GM19099 (cell line): ENCODE results near the gene LRRC41.

Experiments used
- POLR2A ChIP-seq: IDR thresholded peaks from 3 replicates; pipeline ENCODE4 v1.6.1; 2011; ENCODE audit warnings: low read depth; ENCODE audit not compliant: insufficient read length; ENCODE audit errors: extremely low read depth

Gene LRRC41

DNA sequence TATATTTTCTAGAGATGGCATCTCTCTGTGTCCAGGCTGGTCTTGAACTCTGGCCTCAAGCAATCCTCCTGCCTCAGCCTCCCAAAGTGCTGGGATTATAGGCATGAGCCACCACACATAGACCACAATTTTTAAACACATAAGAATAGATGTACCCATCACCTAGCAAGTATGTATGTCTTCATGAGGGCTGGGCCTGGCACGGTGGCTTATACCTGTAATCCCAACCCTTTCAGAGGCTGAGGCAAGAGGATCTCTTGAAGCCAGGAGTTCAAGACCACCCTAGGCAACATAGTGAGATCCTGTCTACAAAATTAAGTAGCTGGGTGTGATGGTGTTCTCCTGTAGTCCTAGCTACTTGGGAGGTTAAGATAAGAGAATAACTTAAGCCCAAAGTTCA is 13.9 kb upstream of the LRRC41 start:
- TF ChIP-seq POLR2A = no peak

DNA sequence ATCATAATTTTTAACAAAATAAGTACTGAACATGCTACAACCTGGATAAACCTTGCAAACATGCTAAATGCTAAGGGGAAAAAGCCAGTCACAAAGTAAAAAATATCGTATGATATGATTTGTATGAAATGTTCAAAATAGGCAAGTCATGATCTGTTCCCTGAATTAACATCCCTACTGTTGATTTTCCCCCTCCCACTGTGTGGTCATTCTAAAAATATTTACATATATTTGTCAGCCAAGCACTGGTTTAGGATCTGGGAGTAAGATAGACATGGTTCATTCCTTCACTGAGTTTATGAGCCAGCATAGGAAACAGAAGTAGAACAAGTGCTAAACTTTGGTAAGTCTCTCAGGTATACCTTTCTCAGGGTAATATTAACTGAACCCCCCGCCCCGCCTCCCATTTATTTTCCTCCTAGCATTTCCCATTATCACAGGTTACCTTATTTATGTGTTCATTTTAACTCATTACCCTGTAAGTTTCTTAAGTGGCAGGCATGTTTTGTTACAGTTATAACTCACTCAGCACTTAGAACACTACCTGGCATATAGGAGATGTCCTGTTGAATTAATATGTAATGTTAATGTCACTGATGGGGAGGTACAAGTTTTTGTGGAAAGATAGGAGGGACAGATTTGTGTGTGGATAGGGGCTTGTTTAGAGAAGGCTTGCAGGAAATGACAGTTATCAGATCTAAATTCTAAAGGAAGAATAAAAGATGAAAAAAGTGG is 12.4 kb upstream of the LRRC41 start:
- TF ChIP-seq POLR2A = no peak

DNA sequence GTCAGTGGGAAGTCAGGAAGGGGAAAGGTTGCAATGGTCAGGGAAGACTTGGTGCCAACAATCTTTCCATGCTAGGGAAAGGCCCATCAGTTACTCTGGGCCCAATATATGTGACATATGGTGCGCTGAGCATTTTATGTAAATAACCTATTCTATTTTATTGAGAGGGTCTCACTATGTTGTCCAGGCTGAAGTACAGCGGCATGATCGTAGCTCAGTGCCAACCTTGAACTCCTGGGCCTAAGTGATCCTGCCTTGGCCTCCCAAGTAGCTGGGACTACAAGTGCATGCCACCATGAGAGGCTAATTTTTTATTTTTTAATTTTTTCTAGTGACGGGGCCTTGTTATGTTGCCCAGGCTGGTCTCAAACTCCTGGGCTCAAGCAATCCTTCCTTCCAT is 6.9 kb upstream of the LRRC41 start:
- no peak for TF ChIP-seq POLR2A

DNA sequence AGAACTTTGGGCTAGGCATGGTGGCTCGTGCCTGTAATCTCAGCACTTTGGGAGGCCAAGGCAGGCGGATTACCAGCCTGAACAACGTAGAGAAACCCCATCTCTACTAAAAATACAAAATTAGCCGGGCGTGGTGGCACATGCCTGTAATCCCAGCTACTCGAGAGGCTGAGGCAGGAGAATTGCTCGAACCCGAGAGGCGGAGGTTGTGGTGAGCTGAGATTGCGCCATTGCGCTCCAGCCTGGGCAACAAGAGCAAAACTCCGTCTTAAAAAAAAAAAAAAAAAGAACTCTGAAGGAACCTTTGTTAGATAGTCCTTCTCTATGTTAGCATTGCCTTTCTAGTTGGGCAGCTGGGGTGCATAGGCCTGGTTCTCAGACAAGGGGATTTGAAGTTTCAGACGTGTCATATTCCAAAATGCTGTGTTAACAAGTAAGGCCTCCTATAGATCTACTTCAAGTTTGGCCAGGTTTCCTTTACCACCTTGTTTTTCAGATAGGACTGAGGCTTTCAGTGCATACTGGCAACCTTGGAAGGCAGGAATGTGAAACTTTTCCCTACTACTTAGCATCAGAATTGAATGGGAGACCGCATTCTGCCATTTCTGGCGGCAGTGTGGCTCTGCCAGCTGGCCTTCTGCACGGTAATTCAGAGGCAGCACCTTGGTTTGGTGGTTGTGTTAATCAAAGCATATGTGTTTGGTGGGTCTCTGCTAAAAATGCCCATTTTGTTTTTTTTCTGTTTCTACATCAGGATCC is 6.2 kb upstream of the LRRC41 start:
- TF ChIP-seq POLR2A = no peak

DNA sequence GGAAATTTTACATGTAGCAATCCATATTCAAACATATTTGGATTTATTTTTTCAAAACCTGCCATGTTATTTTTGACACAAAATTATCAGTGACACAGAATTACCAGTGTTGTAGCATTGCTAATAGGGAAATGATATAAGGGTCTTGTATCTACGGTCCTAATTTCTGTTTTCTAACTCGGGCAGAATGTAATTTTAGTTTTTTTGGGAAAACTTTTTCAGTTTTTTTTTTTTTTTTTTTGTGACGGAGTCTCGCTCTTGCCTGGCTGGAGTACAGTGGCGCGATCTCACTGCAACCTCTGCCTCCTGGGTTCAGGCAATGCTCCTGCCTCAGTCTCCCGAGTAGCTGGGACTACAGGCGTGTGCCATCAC is 2.7 kb upstream of the LRRC41 start:
- no peak for TF ChIP-seq POLR2A

DNA sequence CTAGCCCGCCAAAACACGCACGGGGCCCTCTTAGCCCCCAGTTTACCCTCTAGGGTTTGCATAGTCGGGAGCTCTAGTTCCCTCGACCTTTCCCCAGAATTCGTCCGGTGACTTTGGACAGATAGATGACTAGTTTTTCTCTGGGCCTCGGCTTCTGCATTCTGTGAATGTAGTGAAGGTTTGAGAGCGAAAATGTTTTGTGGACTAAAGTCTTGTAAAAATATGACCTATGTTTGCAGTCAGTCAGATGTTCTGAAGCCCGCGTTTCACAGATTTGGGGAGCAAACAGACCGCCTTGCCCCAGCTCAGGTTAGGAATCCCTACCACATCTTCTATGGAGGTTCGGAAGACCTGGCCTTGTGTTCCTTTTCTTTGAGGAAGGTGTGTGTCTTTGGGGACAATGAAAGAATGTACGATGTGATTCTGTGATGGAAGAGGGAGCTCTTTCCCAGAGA is 483 bp upstream of the LRRC41 start:
- no peak for TF ChIP-seq POLR2A

DNA sequence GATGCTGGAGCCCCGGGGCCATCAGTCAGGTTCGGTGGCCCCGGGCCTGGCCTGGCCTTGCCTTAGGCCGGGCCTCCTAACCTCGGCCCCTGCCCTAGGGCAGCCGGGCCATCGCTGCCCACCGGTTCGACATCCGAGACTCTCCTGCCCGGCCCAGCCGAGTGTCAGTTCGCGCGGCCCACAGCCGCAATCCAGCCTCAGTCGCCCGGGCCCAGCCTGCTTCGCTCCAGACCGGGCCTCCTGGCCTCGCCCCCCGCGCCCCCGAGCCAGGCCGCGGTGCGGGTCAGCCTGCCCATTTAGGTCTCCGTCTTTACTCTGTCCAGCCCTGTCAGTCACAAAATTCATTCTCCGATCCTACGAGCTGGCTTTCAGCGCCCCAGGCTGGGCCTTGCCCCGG is 777 bp downstream of the LRRC41 start:
- no peak for TF ChIP-seq POLR2A

DNA sequence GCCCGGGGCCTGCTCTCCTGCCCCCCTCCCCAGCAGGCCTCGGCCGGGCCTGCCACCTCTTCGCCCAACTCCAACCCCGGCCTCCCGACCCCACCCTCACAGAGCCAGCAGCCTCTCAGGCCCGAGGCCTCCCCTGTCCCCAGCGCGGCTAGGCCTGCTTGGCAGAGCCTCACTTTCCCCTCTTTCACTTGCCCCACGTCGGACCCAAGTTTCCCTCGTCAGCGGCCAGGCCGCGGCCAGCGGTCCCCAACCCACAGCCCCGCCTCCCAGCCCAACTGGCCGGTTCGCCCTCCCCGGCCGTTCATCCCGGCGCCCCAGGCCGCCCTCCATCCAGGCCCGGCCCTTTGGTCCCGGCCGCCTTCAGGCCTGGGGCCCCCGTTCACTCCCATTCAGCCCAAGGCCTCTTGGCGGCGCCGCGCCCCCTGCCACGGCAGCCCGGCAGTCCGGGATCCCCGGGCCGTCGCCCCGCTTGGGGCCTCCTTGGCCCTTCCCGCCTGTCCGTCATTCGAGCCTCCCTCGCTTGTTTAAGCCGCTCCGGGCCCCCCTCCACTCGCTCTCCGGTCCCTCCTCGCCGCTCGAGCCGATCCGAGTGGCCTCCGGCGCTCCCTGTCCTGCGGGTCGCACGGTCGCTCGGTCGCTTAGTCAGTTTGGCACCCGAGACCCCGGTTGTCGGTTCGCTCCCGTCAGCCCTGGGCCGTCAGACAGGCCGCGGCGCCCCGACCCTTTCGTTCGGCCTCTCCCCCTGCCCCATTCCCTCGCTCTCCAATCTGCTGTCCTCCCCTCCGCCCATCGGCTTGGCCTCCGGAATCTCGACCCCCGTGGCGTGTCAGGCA is 1.4 kb downstream of the LRRC41 start:
- peak; percentile 27 for TF ChIP-seq POLR2A

DNA sequence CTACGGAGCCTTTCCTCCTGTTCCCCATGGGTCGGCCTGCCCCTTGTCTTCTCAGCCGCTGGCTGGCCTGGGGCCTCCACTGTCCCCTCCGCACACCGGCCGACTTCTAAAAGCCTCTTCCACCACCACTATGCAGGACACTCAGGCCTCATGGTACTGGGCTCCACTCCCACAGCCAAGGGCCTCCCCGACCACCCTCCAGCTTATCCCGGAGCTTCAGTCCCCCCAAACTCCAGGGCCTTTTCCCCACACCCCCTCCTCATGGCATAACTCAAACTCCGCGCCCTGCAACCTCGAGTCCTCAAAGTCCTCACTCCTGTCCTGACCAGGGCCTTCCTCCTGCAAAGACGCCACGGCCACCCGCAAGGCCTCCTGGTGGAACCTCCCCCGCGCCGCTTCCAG is 2.0 kb downstream of the LRRC41 start:
- no peak for TF ChIP-seq POLR2A

DNA sequence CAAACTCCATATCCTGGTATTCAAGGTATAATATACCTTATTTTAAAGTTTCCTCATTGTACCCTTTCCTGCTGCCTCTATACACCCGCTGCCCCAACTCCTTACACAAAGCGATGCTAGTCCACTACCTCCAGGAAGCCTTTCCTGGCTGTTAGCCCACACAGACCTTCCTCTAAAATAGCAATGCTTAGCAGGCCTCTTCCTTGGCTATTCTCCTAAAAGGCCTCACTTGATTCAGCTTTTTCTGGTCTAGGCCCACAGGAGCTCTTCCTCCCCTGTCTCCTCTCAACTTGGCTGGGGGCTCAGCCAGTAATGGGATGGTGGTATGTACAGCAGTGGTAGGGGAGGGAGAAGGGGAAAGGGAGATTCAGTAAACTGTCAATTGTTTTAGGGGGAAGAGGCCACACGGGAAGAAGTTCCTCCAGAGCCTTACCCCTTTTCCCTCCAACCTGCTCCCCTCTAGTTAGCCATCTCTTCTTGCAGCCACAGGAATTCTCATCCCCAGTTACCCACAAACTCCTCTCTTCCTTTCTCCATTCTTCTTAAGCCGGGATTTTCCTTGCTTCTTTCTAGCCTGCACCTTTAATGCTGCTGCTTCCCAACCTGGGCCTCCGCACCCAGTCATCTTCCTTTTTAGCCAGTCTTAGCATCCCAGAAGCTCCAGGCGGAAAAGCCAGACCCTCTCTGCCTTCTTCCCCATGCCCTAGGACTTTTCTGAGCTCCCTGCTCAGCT is 2.6 kb downstream of the LRRC41 start:
- TF ChIP-seq POLR2A = no peak

DNA sequence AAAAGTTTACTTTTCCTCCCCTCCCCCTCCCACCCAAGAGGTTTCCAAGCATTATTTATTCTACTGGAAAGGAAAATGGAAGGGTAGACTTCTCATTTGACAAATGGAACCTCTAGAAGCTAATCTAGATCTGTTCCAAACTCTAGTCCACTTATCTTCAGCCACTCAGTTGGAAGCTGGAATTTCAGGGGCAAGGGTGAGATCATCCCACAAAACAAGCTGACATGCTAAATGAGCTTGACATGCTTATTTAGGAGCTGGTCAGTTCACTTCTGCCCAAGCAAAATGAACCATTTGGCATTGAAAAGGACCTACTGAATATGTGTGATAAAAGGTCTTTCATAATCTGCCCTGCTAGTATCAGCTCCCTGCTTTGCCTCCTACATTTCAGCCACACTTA is 5.0 kb downstream of the LRRC41 start:
- no peak for TF ChIP-seq POLR2A

DNA sequence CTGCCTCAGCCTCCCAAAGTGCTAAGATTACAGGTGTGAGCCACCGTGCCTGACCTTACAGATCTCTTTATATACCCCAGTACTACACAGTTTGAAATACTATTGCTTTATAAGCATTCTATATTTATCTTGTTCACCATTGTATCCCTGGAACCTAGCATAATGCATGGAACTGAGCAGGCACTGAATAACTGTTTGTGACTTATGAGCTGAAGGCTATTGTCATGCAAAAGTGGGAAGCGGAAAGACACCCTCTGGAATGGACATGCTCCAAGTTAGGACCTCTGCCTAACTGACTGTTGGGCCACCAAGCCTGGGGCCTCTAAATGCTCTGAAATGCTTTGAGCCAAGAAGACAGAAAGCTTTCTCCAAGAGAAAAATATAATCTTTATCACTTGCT is 8.1 kb downstream of the LRRC41 start:
- no peak for TF ChIP-seq POLR2A

DNA sequence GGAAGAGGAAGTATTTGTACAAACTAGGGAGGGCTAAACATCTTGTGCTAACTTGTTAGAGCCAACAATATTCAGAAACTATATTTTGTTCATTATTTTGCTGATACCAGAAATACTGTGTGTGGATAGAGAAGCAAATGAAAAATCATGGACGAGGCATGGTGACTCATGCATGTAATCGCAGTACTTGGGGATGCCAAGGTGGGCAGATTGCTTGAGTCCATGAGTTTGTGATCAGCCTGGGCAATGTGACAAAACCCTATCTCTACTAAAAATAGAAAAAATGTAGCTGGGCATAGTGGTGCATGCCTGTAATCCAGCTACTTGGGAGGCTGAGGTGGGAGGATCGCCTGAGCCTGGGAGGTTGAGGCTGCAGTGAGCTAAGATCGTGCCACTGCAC is 13.4 kb downstream of the LRRC41 start:
- no peak for TF ChIP-seq POLR2A

DNA sequence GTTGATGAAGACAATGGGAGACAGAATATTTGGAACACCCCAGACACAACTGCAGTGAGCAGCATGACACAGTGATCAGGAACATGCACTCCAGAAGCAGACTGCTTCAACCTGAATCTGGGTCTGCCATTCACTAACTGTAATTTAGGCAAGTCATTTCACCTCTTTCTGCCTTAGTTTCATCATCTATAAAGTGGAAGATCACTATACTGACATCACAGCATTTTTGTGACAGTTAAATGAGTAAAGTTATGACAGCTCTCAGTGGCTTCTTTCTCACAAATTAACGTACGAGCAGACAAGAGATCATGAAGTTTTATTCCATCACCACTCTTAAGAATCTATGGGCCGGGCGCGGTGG is 14.3 kb downstream of the LRRC41 start:
- no peak for TF ChIP-seq POLR2A
